HG03457 (cell line): ENCODE measurements around the gene INTS2.
"Not testable (repeated sequence)": the region's sequence is repeated elsewhere in the genome, so short reads cannot be mapped to it uniquely, and the experiment has no call there.

Experiments
- ATAC-seq: cut with Tn5 transposase; IDR thresholded peaks from one replicate; pipeline ENCODE4 v1.9.1; 2021; ENCODE audit warnings: moderate number of reproducible peaks; ENCODE audit not compliant: unreplicated experiment

Gene INTS2

DNA sequence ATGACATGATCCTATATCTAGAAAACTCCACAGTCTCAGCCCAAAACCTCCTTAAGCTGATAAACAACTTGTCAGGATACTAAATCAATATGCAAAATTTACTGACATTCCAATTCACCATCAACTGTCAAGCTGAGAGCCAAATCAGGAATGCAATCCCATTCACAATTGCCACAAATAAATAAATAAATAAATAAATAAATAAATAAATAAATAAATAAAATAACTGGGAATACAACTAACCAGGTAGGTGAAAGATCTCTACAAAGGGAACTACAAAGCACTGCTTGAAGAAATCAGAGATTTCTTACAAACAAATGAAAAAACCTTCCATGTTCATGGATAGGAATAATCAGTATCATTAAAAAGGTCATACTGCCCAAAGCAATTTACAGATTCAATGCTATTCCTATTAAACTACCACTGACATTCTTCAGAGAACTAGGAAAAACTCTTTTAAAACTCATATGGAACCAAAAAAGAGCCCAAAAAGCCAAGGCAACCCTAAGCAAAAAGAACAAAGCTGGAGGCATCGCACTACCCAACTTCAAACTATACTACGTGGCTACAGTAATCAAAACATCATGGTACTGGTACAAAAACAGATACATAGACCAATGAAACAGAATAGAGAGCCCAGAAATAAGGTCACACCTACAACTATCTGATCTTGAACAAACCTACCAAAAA, 102.2 kb downstream of the INTS2 start:
- ATAC-seq, result no peak

DNA sequence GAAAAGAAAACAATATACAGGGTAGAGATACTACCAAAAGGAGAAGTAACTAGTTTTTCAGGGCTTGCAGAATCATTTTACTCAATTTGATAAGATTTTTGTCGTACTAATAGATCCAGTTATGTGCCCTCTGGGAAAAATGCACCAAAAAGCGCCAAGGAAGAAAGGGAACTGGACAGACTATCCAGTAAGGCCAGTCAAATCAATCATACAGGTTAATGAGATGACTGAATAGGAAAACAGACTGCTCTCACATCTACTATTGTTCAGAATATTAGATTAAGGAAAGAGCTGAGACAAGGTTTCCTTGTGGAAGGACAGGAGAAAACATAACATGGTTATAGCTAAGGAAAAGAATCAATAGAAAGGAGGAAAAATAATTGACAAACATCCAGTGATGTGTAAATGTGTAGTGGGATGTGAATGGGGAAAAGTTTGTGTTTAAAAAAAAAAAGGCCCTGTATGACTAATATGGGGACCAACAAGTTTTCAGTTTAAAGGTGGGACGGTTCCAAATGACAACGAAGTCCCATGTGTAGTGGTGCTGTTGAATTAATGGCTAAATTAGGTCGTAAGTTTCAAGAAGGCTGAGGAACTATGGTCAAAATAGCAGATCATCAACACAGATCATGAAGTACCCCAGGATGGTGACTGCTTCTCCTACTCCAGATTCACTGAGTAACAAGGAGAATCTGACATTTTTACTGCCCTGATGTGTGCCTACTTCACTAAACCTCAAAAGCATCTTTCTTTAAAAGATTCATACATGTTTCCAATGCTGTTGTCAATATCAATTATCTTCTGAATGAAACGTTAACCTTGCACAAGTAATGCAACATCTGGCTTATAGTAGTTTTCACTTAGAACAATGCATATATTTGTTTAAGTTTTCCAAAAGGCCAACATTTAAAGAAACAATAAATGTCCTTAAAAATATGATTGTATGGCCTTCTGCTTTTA, 105.2 kb downstream of the INTS2 start:
- no peak for ATAC-seq

DNA sequence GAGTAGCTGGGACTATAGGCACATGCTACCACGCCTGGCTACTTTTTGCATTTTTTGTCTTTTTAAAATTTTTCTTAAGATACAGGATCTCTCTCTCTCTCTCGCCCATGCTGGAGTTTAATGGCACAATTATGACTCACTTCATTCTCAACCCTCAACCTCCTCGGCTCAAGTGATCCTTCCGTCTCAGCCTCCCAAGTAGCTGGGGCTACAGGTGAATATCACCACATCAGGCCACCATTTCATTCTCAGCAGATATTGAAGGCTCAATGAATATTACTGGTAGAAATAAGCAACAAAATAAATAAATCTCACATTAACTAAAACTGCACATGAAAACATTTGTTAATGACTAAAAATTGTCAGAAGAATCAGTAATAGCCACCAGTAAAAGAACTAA, 106.1 kb downstream of the INTS2 start:
- ATAC-seq, result no peak

DNA sequence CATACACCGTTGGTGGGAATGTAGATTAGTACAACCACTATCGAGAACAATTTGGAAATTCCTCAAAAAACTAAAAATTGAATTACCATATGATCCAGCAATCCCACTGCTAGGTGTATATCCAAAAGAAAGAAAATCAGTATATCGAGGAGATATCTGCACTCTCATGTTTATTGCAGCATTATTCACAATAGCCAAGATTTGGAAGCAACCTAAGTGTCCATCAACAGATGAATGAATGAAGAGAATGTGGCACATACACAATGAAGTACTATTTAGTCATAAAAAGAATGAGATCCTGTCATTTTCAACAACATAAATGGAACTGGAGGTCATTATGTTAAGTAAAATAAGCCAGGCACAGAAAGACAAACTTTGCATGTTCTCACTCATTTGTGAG, 108.5 kb downstream of the INTS2 start:
- not testable (repeated sequence) for ATAC-seq

DNA sequence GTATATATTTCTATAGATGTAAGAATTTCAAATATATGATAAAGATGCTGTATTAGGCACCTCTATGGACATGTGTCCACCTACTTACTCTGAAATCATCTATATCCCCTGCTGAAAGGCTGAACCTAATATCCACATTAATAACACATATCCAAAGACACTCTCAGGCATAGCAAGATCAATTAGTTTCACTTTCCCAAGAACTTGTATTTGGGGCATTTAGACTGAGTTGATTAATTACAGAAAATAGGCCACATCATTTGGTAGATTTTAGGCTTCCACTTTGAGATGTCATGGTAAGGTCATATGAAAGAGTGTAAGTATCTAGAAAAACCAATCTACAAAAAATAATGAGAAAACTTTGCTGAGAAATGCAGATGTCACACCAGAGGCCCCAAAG, 109.6 kb downstream of the INTS2 start:
- ATAC-seq, result no peak

DNA sequence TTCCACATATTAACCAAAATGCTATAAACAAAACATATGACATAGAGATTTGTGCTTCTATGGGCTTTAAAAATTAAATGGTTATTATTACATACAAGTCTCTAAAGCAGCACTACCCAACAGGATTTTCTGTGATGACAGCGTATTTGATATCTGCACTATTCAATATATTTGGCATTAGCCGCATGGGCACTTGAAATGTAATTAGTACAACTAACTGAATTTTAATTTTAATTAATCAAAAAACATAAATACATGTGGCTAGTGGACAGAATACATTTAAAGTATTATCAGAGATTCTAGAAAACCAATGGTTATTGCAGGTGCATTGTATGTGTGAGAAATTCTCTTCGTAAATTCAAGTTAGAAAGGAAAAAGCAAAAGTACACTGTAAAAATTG, 110.3 kb downstream of the INTS2 start:
- no peak for ATAC-seq

DNA sequence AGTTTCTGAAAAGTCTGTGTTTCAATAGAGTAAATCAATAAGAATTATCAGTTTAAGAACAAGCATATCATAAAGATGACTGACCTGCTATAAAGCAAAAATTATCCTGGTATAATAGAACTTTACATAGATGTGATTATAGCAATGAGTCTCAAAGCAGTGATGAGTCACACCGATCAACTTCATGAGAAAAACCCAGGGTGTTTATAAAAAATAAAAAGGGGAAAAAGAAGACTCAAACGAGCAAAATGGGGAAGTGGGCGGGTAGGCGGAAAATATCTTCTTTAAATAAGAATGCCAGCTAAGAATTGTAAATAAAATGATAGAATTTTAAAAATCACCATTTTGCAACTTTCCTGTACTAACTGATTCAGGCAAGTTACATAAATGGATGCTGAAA, 111.2 kb downstream of the INTS2 start:
- ATAC-seq, result no peak

DNA sequence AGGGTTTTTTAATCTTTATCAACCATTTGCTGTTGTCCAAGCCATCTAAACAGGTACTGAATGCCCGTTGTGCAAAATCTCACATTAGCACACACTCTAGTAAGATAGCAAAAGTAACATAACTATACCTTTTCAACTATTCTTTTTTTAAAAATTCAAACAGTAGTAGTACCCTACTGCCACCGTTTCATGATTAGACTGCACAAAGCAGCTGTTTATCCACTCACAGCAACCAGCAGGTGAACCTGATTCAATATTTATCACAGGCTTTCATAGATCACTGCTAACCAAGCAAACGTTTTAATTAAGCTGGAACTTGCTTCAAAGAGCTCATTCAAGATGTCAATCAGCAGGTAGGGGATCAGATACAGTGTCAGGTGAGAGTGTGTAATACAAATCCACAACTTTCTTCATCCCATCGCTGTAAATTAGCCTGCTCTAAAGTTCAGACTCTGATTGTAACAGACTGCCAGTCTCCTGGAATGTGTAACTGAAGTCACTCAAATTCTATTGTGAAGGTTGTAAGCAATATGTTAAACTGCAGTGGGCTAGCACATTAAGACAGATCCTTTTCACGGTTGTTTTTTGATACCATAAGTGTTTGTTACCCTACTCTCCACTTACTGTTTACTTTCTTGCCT, 111.8 kb downstream of the INTS2 start:
- no peak for ATAC-seq
